ENCODE results near the gene PRLR.

PRLR gene

DNA sequence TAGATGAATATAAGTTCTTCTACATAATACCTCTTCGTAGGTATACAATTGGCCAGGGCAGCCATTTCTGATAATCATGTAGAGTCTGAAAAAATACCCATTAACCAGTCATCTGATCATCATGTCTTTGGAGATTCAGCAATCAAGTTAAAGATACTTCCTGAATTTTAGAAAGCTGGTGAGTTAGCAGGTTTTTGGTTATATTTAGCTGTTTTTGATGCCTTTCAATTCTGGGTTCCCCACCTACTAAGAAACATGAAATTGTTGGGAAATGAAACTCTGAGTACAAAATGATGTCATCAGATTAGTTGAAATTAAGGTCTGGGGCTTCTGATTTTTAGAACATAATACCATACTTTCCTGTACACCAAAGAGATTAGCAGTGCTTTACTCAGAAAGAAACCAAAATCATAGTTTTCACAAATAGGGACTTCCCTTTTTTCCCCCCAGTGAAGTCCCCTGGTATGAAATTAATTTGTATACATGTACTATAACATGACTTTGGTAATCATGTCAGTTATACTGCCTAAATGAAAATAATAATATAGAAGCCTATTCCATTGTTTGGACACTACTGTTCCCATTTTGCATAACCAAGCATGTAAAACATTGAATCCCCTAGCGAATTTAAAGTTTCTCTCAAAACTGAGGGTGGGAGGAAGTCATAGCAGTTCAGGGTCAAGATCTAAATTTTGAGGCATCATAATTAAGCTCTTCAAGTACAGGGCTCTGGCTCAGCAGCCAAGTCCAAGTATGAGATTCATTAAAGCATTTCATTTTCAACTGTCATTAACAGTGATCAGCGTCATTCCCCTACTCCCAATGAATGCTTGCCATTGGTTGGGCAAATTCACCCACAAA is 17.9 kb downstream of the PRLR start:
- no peaks in the 10 kb centered on the region for H3K4me1 Mint-ChIP-seq

DNA sequence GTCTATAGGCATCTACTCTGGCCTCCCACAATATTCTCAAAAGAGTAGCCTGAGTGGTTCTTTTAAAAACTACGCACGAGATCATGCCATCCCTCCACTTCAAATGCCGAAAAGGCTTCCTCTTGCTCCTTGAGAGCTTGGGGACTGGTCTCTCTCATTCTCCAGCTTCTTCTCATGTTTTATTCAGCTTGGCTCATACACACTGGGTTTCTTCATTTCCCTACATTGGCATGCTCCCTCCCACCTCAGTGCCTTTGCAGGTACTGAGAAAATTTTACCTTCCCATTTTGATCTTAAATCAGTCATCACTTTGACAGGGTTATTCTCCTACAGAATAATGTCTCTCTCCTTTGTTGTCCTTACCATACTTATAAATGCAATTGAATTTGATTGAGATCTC is 20.4 kb downstream of the PRLR start:
- Mint-ChIP-seq H3K27ac (no peak overlapping the region), H3K9me3 (no peaks in the 10 kb centered on the region), H3K4me3 (no peak overlapping the region), H3K36me3 (ENCODE audit: low read depth) (no peaks in the 10 kb centered on the region), H3K4me1 (no peaks in the 10 kb centered on the region), H3K27me3 (ENCODE audit: low read depth) (peaks cover 6% of the 10 kb centered on the region)
- TF ChIP-seq, protein P1, sequence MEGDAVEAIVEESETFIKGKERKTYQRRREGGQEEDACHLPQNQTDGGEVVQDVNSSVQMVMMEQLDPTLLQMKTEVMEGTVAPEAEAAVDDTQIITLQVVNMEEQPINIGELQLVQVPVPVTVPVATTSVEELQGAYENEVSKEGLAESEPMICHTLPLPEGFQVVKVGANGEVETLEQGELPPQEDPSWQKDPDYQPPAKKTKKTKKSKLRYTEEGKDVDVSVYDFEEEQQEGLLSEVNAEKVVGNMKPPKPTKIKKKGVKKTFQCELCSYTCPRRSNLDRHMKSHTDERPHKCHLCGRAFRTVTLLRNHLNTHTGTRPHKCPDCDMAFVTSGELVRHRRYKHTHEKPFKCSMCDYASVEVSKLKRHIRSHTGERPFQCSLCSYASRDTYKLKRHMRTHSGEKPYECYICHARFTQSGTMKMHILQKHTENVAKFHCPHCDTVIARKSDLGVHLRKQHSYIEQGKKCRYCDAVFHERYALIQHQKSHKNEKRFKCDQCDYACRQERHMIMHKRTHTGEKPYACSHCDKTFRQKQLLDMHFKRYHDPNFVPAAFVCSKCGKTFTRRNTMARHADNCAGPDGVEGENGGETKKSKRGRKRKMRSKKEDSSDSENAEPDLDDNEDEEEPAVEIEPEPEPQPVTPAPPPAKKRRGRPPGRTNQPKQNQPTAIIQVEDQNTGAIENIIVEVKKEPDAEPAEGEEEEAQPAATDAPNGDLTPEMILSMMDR (IDR thresholded peaks at IDR 0.05; ENCODE audit: unreplicated experiment in 3 of 3) = no peak

More for the DNA sequence above, 17.9 kb downstream of the PRLR start:
- TF ChIP-seq, protein P1 (IDR thresholded peaks at IDR 0.05; ENCODE audit: unreplicated experiment in 3 of 3) = no peak
- no peaks in the 10 kb centered on the region for H3K9me3 Mint-ChIP-seq
- no peaks in the 10 kb centered on the region for H3K36me3 Mint-ChIP-seq (ENCODE audit: low read depth)
- no peak overlapping the region for H3K4me3 Mint-ChIP-seq
- peaks cover 6% of the 10 kb centered on the region for H3K27me3 Mint-ChIP-seq (ENCODE audit: low read depth)
- no peak overlapping the region for H3K27ac Mint-ChIP-seq

DNA sequence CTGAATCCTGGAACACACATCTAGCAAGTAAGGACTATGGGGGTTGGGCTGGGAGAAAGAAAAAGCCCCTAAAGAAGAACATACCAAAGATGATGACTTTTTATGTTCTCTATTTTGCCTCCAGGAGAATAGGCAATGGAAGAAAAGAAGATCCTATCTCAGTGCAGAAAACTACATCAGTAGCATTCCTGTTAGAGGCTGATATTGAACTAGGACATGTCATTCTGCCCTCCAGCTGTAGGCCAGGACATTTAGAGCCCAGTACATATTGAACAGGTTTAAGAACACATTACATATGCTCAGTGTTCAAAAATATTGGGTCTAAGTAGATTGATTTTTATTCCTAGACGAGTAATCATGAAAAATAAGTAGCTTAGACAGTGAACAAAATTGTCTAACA is 24.7 kb downstream of the PRLR start:
- H3K9me3 Mint-ChIP-seq = no peaks in the 10 kb centered on the region
- H3K36me3 Mint-ChIP-seq (ENCODE audit: low read depth) = no peaks in the 10 kb centered on the region
- peaks cover 7% of the 10 kb centered on the region for H3K4me1 Mint-ChIP-seq
- TF ChIP-seq, protein P1 (IDR thresholded peaks at IDR 0.05; ENCODE audit: unreplicated experiment in 3 of 3) = no peak
- no peak overlapping the region for H3K4me3 Mint-ChIP-seq
- peaks cover 6% of the 10 kb centered on the region for H3K27me3 Mint-ChIP-seq (ENCODE audit: low read depth)
- no peak overlapping the region for H3K27ac Mint-ChIP-seq

DNA sequence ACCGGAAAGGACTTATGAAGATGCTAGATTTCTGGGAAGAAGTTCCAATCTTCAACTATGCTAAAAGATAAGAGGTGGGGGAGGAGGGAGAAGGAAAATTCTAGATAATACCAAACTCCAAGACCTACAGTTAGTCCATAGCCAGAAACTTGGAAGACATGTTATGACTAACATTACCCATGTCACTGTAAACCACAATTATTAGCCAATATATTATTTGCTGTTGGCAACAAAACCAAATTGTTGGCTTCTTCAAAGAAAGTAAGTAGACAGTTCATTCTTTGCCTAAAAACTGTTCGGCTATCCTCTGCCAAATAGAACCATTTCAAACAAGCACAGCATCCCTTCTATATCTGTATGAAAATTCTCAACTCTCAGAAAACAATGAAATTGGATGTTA is 25.1 kb downstream of the PRLR start:
- no peaks in the 10 kb centered on the region for H3K36me3 Mint-ChIP-seq (ENCODE audit: low read depth)
- peaks cover 7% of the 10 kb centered on the region for H3K4me1 Mint-ChIP-seq
- peaks cover 6% of the 10 kb centered on the region for H3K27me3 Mint-ChIP-seq (ENCODE audit: low read depth)
- H3K27ac Mint-ChIP-seq = no peak overlapping the region
- TF ChIP-seq, protein P1 (IDR thresholded peaks at IDR 0.05; ENCODE audit: unreplicated experiment in 3 of 3) = no peak
- no peaks in the 10 kb centered on the region for H3K9me3 Mint-ChIP-seq
- no peak overlapping the region for H3K4me3 Mint-ChIP-seq

DNA sequence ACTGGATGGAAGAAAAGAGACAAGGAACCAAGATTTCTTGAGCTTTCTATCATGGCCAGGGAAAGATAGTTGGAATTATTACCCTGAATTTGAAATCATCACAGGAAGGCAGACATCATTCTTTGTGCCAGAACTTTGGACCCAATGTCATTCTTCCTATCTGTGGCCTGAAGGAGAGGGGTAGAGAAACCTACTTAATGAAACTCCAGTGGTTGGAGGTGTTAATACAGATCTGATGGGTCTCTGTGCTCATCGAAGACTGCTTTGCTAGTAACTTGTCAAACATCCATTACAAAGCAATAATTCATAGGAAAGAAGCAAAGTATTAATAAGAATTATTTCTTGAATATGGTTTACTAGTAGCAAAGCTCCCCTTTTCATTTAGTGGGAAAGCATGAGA is 26.9 kb downstream of the PRLR start:
- Mint-ChIP-seq H3K36me3 (ENCODE audit: low read depth) (no peaks in the 10 kb centered on the region), H3K27ac (no peak overlapping the region), H3K9me3 (no peaks in the 10 kb centered on the region), H3K27me3 (ENCODE audit: low read depth) (peaks cover 6% of the 10 kb centered on the region), H3K4me3 (no peak overlapping the region), H3K4me1 (peaks cover 22% of the 10 kb centered on the region)
- TF ChIP-seq, protein P1 (IDR thresholded peaks at IDR 0.05; ENCODE audit: unreplicated experiment in 3 of 3) = no peak
